ENCODE measurements around the gene MIA. TPM values are rescaled to one million over a fixed set of nuclear protein-coding genes. Genes with fewer than 3 reads are reported as not detected.

MIA gene
- polyA plus RNA-seq, 1 donor from 2014 or later: 1.8 TPM

- no peak overlapping the region for H3K4me3 ChIP-seq (ENCODE audit: low read length)
- no peaks in the 10 kb centered on the region for H3K36me3 ChIP-seq (ENCODE audit: insufficient read depth, low read length)
- no peak overlapping the region for H3K4me2 ChIP-seq (ENCODE audit: low read length)
- no peak overlapping the region for H3K9ac ChIP-seq (ENCODE audit: low read length)
- H3K9me2 ChIP-seq (ENCODE audit: insufficient read depth, low read length): no peaks in the 10 kb centered on the region
- H4K20me1 ChIP-seq (ENCODE audit: insufficient read depth): no peaks in the 10 kb centered on the region
- H3F3A ChIP-seq (ENCODE audit: insufficient read depth, low read length, poor library complexity, severe bottlenecking): no peaks in the 10 kb centered on the region
- no peaks in the 10 kb centered on the region for H3K27me3 ChIP-seq (ENCODE audit: insufficient read depth, low read depth, low read length)
- no peak overlapping the region for H3K27ac ChIP-seq (ENCODE audit: low read length)
- H3K79me2 ChIP-seq (replicated peaks; ENCODE audit: insufficient read depth, low read length): peaks cover 35% of the 10 kb centered on the region
- TF ChIP-seq SMC3 (conservative IDR thresholded peaks at IDR 0.05; ENCODE audit: poor library complexity) (no peak), POLR2AphosphoS5 (IDR thresholded peaks at IDR 0.05) (no peak), RAD21 (conservative IDR thresholded peaks at IDR 0.05) (no peak), EZH2 (IDR thresholded peaks at IDR 0.05; ENCODE audit: borderline replicate concordance, insufficient read depth, low read length, poor library complexity, severe bottlenecking) (no peak), CTCF (IDR thresholded peaks at IDR 0.05; ENCODE audit: poor library complexity, severe bottlenecking) (no peak), EP300 (conservative IDR thresholded peaks at IDR 0.05; ENCODE audit: poor library complexity, severe bottlenecking) (no peak), TAF1 (IDR thresholded peaks at IDR 0.05; ENCODE audit: low read depth) (no peak), MXI1 (conservative IDR thresholded peaks at IDR 0.05; ENCODE audit: poor library complexity, severe bottlenecking) (no peak)
- TF ChIP-seq, protein P1, sequence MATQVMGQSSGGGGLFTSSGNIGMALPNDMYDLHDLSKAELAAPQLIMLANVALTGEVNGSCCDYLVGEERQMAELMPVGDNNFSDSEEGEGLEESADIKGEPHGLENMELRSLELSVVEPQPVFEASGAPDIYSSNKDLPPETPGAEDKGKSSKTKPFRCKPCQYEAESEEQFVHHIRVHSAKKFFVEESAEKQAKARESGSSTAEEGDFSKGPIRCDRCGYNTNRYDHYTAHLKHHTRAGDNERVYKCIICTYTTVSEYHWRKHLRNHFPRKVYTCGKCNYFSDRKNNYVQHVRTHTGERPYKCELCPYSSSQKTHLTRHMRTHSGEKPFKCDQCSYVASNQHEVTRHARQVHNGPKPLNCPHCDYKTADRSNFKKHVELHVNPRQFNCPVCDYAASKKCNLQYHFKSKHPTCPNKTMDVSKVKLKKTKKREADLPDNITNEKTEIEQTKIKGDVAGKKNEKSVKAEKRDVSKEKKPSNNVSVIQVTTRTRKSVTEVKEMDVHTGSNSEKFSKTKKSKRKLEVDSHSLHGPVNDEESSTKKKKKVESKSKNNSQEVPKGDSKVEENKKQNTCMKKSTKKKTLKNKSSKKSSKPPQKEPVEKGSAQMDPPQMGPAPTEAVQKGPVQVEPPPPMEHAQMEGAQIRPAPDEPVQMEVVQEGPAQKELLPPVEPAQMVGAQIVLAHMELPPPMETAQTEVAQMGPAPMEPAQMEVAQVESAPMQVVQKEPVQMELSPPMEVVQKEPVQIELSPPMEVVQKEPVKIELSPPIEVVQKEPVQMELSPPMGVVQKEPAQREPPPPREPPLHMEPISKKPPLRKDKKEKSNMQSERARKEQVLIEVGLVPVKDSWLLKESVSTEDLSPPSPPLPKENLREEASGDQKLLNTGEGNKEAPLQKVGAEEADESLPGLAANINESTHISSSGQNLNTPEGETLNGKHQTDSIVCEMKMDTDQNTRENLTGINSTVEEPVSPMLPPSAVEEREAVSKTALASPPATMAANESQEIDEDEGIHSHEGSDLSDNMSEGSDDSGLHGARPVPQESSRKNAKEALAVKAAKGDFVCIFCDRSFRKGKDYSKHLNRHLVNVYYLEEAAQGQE (IDR thresholded peaks at IDR 0.05; ENCODE audit: borderline replicate concordance): no peak
- H2AFZ ChIP-seq (ENCODE audit: low read depth, low read length): no peak overlapping the region
- H3K9me3 ChIP-seq (ENCODE audit: low read length): no peaks in the 10 kb centered on the region
Measured at GRCh38 chr19:40756502-40757110, 18.7 kb upstream of the MIA start.

DNA sequence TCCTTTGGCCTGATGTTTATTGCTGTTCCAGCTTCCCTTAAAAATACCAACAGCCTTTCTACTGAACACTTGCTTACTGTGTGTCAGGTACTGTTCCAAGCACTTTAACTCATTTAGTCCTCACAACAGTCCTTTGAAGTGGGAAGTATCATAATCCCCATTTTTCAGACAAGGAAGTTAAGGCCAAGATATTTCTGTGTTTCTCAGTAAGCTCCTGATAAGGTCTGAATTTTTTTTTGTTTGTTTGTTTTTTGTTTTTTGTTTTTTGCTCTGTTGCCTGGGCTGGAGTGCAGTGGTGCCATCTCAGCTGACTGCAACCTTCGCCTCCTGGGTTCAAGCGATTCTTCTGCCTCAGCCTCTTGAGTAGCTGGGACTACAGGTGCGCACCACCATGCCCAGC lies 16.8 kb upstream of the MIA start:
- Histone ChIP-seq H3K4me3 (ENCODE audit: low read length) (no peak overlapping the region), H3K9me3 (ENCODE audit: low read length) (no peaks in the 10 kb centered on the region), H3K9me2 (ENCODE audit: insufficient read depth, low read length) (no peaks in the 10 kb centered on the region), H3F3A (ENCODE audit: insufficient read depth, low read length, poor library complexity, severe bottlenecking) (no peaks in the 10 kb centered on the region), H3K27me3 (ENCODE audit: insufficient read depth, low read depth, low read length) (no peaks in the 10 kb centered on the region), H3K79me2 (replicated peaks; ENCODE audit: insufficient read depth, low read length) (peaks cover 19% of the 10 kb centered on the region), H3K36me3 (ENCODE audit: insufficient read depth, low read length) (no peaks in the 10 kb centered on the region), H3K27ac (ENCODE audit: low read length) (no peak overlapping the region), H4K20me1 (ENCODE audit: insufficient read depth) (no peaks in the 10 kb centered on the region), H2AFZ (ENCODE audit: low read depth, low read length) (no peak overlapping the region), H3K4me2 (ENCODE audit: low read length) (no peak overlapping the region), H3K9ac (ENCODE audit: low read length) (no peak overlapping the region)
- TF ChIP-seq TAF1 (IDR thresholded peaks at IDR 0.05; ENCODE audit: low read depth) (no peak), POLR2AphosphoS5 (IDR thresholded peaks at IDR 0.05) (no peak), SMC3 (conservative IDR thresholded peaks at IDR 0.05; ENCODE audit: poor library complexity) (no peak), RAD21 (conservative IDR thresholded peaks at IDR 0.05) (no peak), EP300 (conservative IDR thresholded peaks at IDR 0.05; ENCODE audit: poor library complexity, severe bottlenecking) (no peak), EZH2 (IDR thresholded peaks at IDR 0.05; ENCODE audit: borderline replicate concordance, insufficient read depth, low read length, poor library complexity, severe bottlenecking) (no peak), CTCF (IDR thresholded peaks at IDR 0.05; ENCODE audit: poor library complexity, severe bottlenecking) (no peak)
- TF ChIP-seq, protein P1 (IDR thresholded peaks at IDR 0.05; ENCODE audit: borderline replicate concordance): no peak
